Large intestine (tissue), 3 donors: ENCODE results near the gene UBR4. TPM values are rescaled to one million over a fixed set of nuclear protein-coding genes. Genes with fewer than 3 reads are reported as not detected.

Experiments
- DNase-seq, 2 donors: peaks; one replicate each; pipeline versions ENCODE4 v3.0.0 to v3.0.0-alpha.2; 2013
- H3K27ac ChIP-seq: one replicate; pipeline ENCODE4 v1.5.1; 2013; ENCODE audit warnings: low read length
- H3K27me3 ChIP-seq: 2 replicates; pipeline ENCODE4 v1.6.1; 2013; ENCODE audit warnings: low read length; ENCODE audit not compliant: control insufficient read depth, insufficient read depth
- H3K36me3 ChIP-seq: 2 replicates; pipeline ENCODE4 v1.6.1; 2013; ENCODE audit warnings: low read length; ENCODE audit not compliant: control insufficient read depth, insufficient read depth
- H3K4me1 ChIP-seq: one replicate; pipeline ENCODE4 v1.6.1; 2013; ENCODE audit warnings: low read length; ENCODE audit not compliant: control insufficient read depth, insufficient read depth
- H3K4me3 ChIP-seq: one replicate; pipeline ENCODE4 v1.5.1; 2013; ENCODE audit warnings: low read length
- H3K9me3 ChIP-seq: one replicate; pipeline ENCODE4 v1.6.1; 2013; ENCODE audit warnings: mild to moderate bottlenecking, low read depth, low read length, moderate library complexity; ENCODE audit not compliant: control insufficient read depth
- WGBS: methylation state at CpG from one replicate; pipeline ENCODE4 v1.1.5; 2013; ENCODE audit warnings: low lambda C conversion rate; ENCODE audit not compliant: insufficient coverage; 5-methylcytosine and 5-hydroxymethylcytosine counted together
- polyA plus RNA-seq: library from polyadenylated mRNA; unstranded; fragments of 120-200 nt; gene quantifications from one replicate; pipeline ENCODE4 v1.2.1, GENCODE V29; 2013

Gene UBR4
- polyA plus RNA-seq, 1 donor = 98.1 TPM

- DNase-seq = no peak
- Histone ChIP-seq H3K4me3 (no peak overlapping the region), H3K36me3 (peaks cover 100% of the 10 kb centered on the region), H3K4me1 (no peaks in the 10 kb centered on the region), H3K9me3 (no peaks in the 10 kb centered on the region), H3K27ac (no peak overlapping the region), H3K27me3 (no peaks in the 10 kb centered on the region)
- WGBS = 92% methylated on average over 2 of the region's 3 CpGs
Measured at GRCh38 chr1:19149736-19150135, 60.3 kb downstream of the UBR4 start.

- no peak for DNase-seq
- Histone ChIP-seq H3K4me1 (no peaks in the 10 kb centered on the region), H3K27me3 (no peaks in the 10 kb centered on the region), H3K36me3 (peaks cover 85% of the 10 kb centered on the region), H3K27ac (no peak overlapping the region), H3K4me3 (no peak overlapping the region), H3K9me3 (no peaks in the 10 kb centered on the region)
- no CpG with 5 or more reads among the region's 12 CpGs for WGBS
Measured at GRCh38 chr1:19140465-19140864, 69.6 kb downstream of the UBR4 start.

- peaks cover 78% of the 10 kb centered on the region for H3K36me3 ChIP-seq
- 100% methylated on average over 1 of the region's 3 CpGs for WGBS
- no peak overlapping the region for H3K27ac ChIP-seq
- no peaks in the 10 kb centered on the region for H3K4me1 ChIP-seq
- DNase-seq = no peak
- H3K9me3 ChIP-seq = no peaks in the 10 kb centered on the region
- no peak overlapping the region for H3K4me3 ChIP-seq
- H3K27me3 ChIP-seq = no peaks in the 10 kb centered on the region
Measured at GRCh38 chr1:19139711-19140110, 70.4 kb downstream of the UBR4 start.

GRCh38 chr1:19138958-19139581, 71.0 kb downstream of the UBR4 start:
- no peak overlapping the region for H3K4me3 ChIP-seq
- peaks cover 78% of the 10 kb centered on the region for H3K36me3 ChIP-seq
- no peak for DNase-seq
- H3K27me3 ChIP-seq = no peaks in the 10 kb centered on the region
- no peak overlapping the region for H3K27ac ChIP-seq
- WGBS = 72% methylated on average over 5 of the region's 13 CpGs
- no peaks in the 10 kb centered on the region for H3K4me1 ChIP-seq
- no peaks in the 10 kb centered on the region for H3K9me3 ChIP-seq

- DNase-seq = no peak
- 100% methylated on average over 1 of the region's 1 CpG for WGBS
- H3K4me3 ChIP-seq = no peak overlapping the region
- no peaks in the 10 kb centered on the region for H3K27me3 ChIP-seq
- H3K4me1 ChIP-seq = no peaks in the 10 kb centered on the region
- H3K9me3 ChIP-seq = peaks cover 3% of the 10 kb centered on the region
- peaks cover 78% of the 10 kb centered on the region for H3K36me3 ChIP-seq
- no peak overlapping the region for H3K27ac ChIP-seq
Measured at GRCh38 chr1:19138331-19138730, 71.7 kb downstream of the UBR4 start.

- H3K27me3 ChIP-seq = no peaks in the 10 kb centered on the region
- no peaks in the 10 kb centered on the region for H3K4me1 ChIP-seq
- DNase-seq = no peak
- peaks cover 76% of the 10 kb centered on the region for H3K36me3 ChIP-seq
- no CpG with 5 or more reads among the region's 4 CpGs for whole genome bisulfite sequencing
- no peak overlapping the region for H3K27ac ChIP-seq
- H3K4me3 ChIP-seq = no peak overlapping the region
- peaks cover 3% of the 10 kb centered on the region for H3K9me3 ChIP-seq
Measured at GRCh38 chr1:19137158-19137557, 72.9 kb downstream of the UBR4 start.

GRCh38 chr1:19133360-19133759, 76.7 kb downstream of the UBR4 start:
- no peak for DNase-seq
- Histone ChIP-seq H3K9me3 (peaks cover 3% of the 10 kb centered on the region), H3K4me3 (no peak overlapping the region), H3K27me3 (no peaks in the 10 kb centered on the region), H3K27ac (no peak overlapping the region), H3K36me3 (peaks cover 57% of the 10 kb centered on the region), H3K4me1 (peaks cover 12% of the 10 kb centered on the region)
- WGBS = 90% methylated on average over 2 of the region's 2 CpGs

GRCh38 chr1:19130468-19130867, 79.6 kb downstream of the UBR4 start:
- Histone ChIP-seq H3K9me3 (peaks cover 3% of the 10 kb centered on the region), H3K4me3 (no peak overlapping the region), H3K27ac (peak overlapping the region; percentile 8), H3K27me3 (no peaks in the 10 kb centered on the region), H3K36me3 (peaks cover 63% of the 10 kb centered on the region), H3K4me1 (peaks cover 12% of the 10 kb centered on the region)
- WGBS = no CpG with 5 or more reads among the region's 6 CpGs
- peak; percentile 59 to 78 for DNase-seq

GRCh38 chr1:19128968-19129514, 81.0 kb downstream of the UBR4 start:
- Histone ChIP-seq H3K27ac (no peak overlapping the region), H3K4me3 (no peak overlapping the region), H3K9me3 (peaks cover 3% of the 10 kb centered on the region), H3K36me3 (peaks cover 70% of the 10 kb centered on the region), H3K27me3 (no peaks in the 10 kb centered on the region), H3K4me1 (peaks cover 12% of the 10 kb centered on the region)
- DNase-seq = peak in 1 of 2 donors; percentile 32
- 60% methylated on average over 1 of the region's 6 CpGs for WGBS

GRCh38 chr1:19124273-19124672, 85.8 kb downstream of the UBR4 start:
- H3K4me3 ChIP-seq = no peak overlapping the region
- peaks cover 100% of the 10 kb centered on the region for H3K36me3 ChIP-seq
- no peak overlapping the region for H3K27ac ChIP-seq
- WGBS = 100% methylated on average over 2 of the region's 5 CpGs
- no peaks in the 10 kb centered on the region for H3K27me3 ChIP-seq
- no peaks in the 10 kb centered on the region for H3K9me3 ChIP-seq
- H3K4me1 ChIP-seq = peaks cover under 1% of the 10 kb centered on the region
- DNase-seq = no peak

- Histone ChIP-seq H3K27me3 (no peaks in the 10 kb centered on the region), H3K27ac (no peak overlapping the region), H3K9me3 (no peaks in the 10 kb centered on the region), H3K4me3 (no peak overlapping the region), H3K4me1 (no peaks in the 10 kb centered on the region), H3K36me3 (peaks cover 100% of the 10 kb centered on the region)
- no CpG with 5 or more reads among the region's 1 CpG for WGBS
- DNase-seq = no peak
Measured at GRCh38 chr1:19123837-19124236, 86.2 kb downstream of the UBR4 start.
